Peyer's patch (tissue), 4 donors: Measurements from ENCODE around the gene CYP26A1.

Experiments
- POLR2A ChIP-seq, 2 donors: fragments of 450-650 bp; IDR thresholded peaks; one replicate each; pipeline ENCODE4 v1.5.1; 2017; ENCODE audit warnings: antibody characterized with exemption in 2 of 2, mild to moderate bottlenecking in 2 of 2, moderate library complexity in 2 of 2
- TF ChIP-seq, protein P1 (sequence below), 6 experiments: fragments of 450-650 bp in 4 of 6; fragments of 200-600 bp in 2 of 6; sonication (generic) in 1 of 6; IDR thresholded peaks; one replicate each; pipeline ENCODE4 v1.5.1; 2017 to 2019; ENCODE audit warnings: antibody characterized with exemption in 6 of 6, mild to moderate bottlenecking in 3 of 6, moderate library complexity in 1 of 6

DNA sequence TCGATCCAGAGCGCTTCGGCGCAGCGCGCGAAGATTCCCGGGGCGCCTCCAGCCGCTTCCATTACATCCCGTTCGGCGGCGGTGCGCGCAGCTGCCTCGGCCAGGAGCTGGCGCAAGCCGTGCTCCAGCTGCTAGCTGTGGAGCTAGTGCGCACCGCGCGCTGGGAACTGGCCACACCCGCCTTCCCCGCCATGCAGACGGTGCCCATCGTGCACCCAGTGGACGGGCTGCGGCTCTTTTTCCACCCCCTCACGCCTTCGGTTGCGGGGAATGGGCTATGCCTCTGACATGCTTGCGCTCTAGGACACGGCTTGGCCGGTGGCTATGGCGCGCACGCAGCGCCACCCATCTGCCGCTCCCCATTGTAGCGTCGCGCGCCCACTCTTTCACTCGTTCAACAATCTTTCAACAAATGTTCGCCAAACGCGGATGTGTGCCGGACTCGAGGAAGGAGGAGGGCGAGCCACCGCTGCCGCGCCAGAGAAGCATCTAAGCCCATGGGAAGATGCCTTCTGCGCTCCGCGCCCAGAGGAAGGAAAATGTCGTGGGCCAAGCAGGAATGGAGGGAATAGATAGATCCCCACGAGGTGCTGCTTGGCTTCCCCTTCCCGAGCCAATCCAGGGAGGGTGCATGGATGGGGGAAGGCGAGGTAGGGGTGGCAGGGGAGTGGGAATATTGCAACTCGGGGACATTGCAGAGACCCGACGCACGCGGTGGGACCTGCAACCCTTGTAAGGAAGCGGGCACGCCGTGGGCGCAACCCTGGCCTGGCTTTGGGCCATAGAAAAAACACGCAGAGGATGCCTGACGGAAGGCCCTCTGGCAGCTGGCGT is 5.1 kb upstream of the CYP26A1 start:
- TF ChIP-seq, protein P1, sequence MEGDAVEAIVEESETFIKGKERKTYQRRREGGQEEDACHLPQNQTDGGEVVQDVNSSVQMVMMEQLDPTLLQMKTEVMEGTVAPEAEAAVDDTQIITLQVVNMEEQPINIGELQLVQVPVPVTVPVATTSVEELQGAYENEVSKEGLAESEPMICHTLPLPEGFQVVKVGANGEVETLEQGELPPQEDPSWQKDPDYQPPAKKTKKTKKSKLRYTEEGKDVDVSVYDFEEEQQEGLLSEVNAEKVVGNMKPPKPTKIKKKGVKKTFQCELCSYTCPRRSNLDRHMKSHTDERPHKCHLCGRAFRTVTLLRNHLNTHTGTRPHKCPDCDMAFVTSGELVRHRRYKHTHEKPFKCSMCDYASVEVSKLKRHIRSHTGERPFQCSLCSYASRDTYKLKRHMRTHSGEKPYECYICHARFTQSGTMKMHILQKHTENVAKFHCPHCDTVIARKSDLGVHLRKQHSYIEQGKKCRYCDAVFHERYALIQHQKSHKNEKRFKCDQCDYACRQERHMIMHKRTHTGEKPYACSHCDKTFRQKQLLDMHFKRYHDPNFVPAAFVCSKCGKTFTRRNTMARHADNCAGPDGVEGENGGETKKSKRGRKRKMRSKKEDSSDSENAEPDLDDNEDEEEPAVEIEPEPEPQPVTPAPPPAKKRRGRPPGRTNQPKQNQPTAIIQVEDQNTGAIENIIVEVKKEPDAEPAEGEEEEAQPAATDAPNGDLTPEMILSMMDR (IDR thresholded peaks at IDR 0.05), result no peak
- no peak for TF ChIP-seq POLR2A (IDR thresholded peaks at IDR 0.05)
